K562 (cell line): Measurements from ENCODE around the gene IL20. TPM values are rescaled to one million over a fixed set of nuclear protein-coding genes. Genes with fewer than 3 reads are reported as not detected.

Experiments
- ATAC-seq: fragments of 200-7000 bp; cut with Tn5 transposase; 3 replicates; pipeline ENCODE4 v1.9.1; 2020; ENCODE audit warnings: moderate library complexity
- BruUV-seq: library from RNA; stranded (reverse); fragments of 400-500 nt; replicated peaks from 2 replicates; lab custom pipeline; 2021; lab: Mats Ljungman, UMichigan
- CTCF ChIA-PET: fragments of 300-600 bp; formaldehyde crosslinking; extraction: SDS; loops from one replicate; lab custom pipeline; 2021; ENCODE audit warnings: low intra/inter-chr PET ratio; lab: Yijun Ruan, JAX
- POLR2A ChIA-PET: fragments of 300-600, 350-650 bp; sonication (Branson Sonifier 250); formaldehyde crosslinking; extraction: SDS; loops from one replicate; lab custom pipeline; 2021; ENCODE audit warnings: antibody characterized with exemption, inconsistent platforms; lab: Yijun Ruan, JAX
- DNase-seq, 4 experiments: peaks; one replicate each; pipeline versions ENCODE4 v3.0.0 to v3.0.0-alpha.2; 2011 to 2018; ENCODE audit warnings: low spot score in 3 of 4, mixed read lengths in 3 of 4; ENCODE audit errors: extremely low read depth in 1 of 4
- FAIRE-seq: peaks from 2 replicates; lab custom pipeline; 2011; peaks lifted over from hg19 to GRCh38; lab: Jason Lieb, UNC
- H2AFZ ChIP-seq: 2 replicates; pipeline ENCODE4 v1.6.0; 2011; ENCODE audit warnings: low read depth, low read length, control low read depth, inconsistent platforms
- H3K27ac ChIP-seq: fragments of 200-600 bp; 3 replicates; pipeline ENCODE4 v1.8.0; 2011; ENCODE audit warnings: low read depth, mild to moderate bottlenecking, control low read depth, inconsistent platforms, low read length, moderate library complexity, mixed read lengths; ENCODE audit errors: extremely low read depth
- H3K27me3 ChIP-seq, 2 experiments: fragments of 300-600 bp in 1 of 2; 2 replicates in 1 of 2; 3 replicates in 1 of 2; pipeline versions ENCODE4 v1.6.0 to v1.8.0; 2011; ENCODE audit warnings: inconsistent platforms in 2 of 2, low read length in 2 of 2, mild to moderate bottlenecking in 1 of 2, mixed read lengths in 1 of 2, moderate library complexity in 1 of 2; ENCODE audit not compliant: control insufficient read depth in 2 of 2, insufficient read depth in 2 of 2
- H3K36me3 ChIP-seq: fragments of 300-600 bp; 3 replicates; pipeline ENCODE4 v1.8.0; 2011; ENCODE audit warnings: mild to moderate bottlenecking, low read length, inconsistent platforms; ENCODE audit not compliant: control insufficient read depth, insufficient read depth
- H3K4me1 ChIP-seq, 2 experiments: fragments of 200-600 bp in 1 of 2; replicated peaks in 1 of 2; 2 replicates in 1 of 2; 3 replicates in 1 of 2; pipeline versions ENCODE4 v1.5.1 to v1.8.0; 2011; ENCODE audit warnings: inconsistent platforms in 2 of 2, low read length in 2 of 2, mild to moderate bottlenecking in 1 of 2, mixed read lengths in 1 of 2, moderate library complexity in 1 of 2; ENCODE audit not compliant: control insufficient read depth in 2 of 2, insufficient read depth in 2 of 2
- H3K4me2 ChIP-seq: 2 replicates; pipeline ENCODE4 v1.6.1; 2011; ENCODE audit warnings: low read length, control low read depth, inconsistent platforms, mixed read lengths; ENCODE audit not compliant: insufficient read depth
- H3K4me3 ChIP-seq: fragments of 200-600 bp; sonication (generic), shearing (Covaris generic); 2 replicates; pipeline ENCODE4 v1.5.1; 2016; ENCODE audit warnings: control low read depth, inconsistent platforms
- H3K79me2 ChIP-seq: fragments of 200-600 bp; 3 replicates; pipeline ENCODE4 v1.8.0; 2011; ENCODE audit warnings: low read length, inconsistent platforms; ENCODE audit not compliant: control insufficient read depth, insufficient read depth
- H3K9ac ChIP-seq, 2 experiments: 2 replicates each; pipeline versions ENCODE4 v1.6.0 to v1.6.1; 2011; ENCODE audit warnings: low read depth in 2 of 2, low read length in 2 of 2, control low read depth in 1 of 2, inconsistent platforms in 1 of 2, mild to moderate bottlenecking in 1 of 2, mixed read lengths in 1 of 2; ENCODE audit not compliant: insufficient read depth in 1 of 2
- H3K9me1 ChIP-seq: one replicate; pipeline ENCODE4 v1.6.0; 2011; ENCODE audit warnings: inconsistent platforms, mild to moderate bottlenecking, low read length, moderate library complexity; ENCODE audit not compliant: control insufficient read depth, insufficient read depth
- H3K9me3 ChIP-seq: replicated peaks from 2 replicates; pipeline ENCODE4 v1.5.1; 2011; ENCODE audit warnings: low read depth, low read length, inconsistent platforms; ENCODE audit not compliant: control insufficient read depth, insufficient read depth
- H4K20me1 ChIP-seq: replicated peaks from 2 replicates; pipeline ENCODE4 v1.6.1; 2011; ENCODE audit warnings: low read length, inconsistent platforms, mixed read lengths; ENCODE audit not compliant: control insufficient read depth, insufficient read depth
- C11orf30 ChIP-seq: fragments of 450-650 bp; IDR thresholded peaks from 2 replicates; pipeline ENCODE4 v1.6.1; 2016; ENCODE audit warnings: low read depth, mild to moderate bottlenecking
- HMBOX1 ChIP-seq: sonication (generic); IDR thresholded peaks from 2 replicates; pipeline ENCODE4 v1.6.1; 2016
- ILF3 ChIP-seq: fragments of 450-650 bp; IDR thresholded peaks from 2 replicates; pipeline ENCODE4 v1.6.1; 2018; ENCODE audit warnings: antibody characterized with exemption, mild to moderate bottlenecking, moderate library complexity, borderline replicate concordance
- JUND ChIP-seq, 2 experiments: IDR thresholded peaks; 2 replicates in 1 of 2; 3 replicates in 1 of 2; pipeline ENCODE4 v1.6.1; 2011; ENCODE audit warnings: borderline replicate concordance in 2 of 2, low read depth in 2 of 2, low read length in 2 of 2, improper control_type of control experiment in 1 of 2, missing biosample characterization in 1 of 2, missing genetic modification characterization in 1 of 2, missing genetic modification reagents in 1 of 2
- MAFG ChIP-seq: fragments of 450-650 bp; conservative IDR thresholded peaks from 2 replicates; pipeline ENCODE4 v1.6.1; 2016; ENCODE audit warnings: missing genetic modification characterization, missing compliant biosample characterization
- PCBP2 ChIP-seq: fragments of 200-400 bp; formaldehyde crosslinking; IDR thresholded peaks from 2 replicates; pipeline ENCODE4 v1.6.1; 2018; ENCODE audit warnings: low read length, low read depth, mild to moderate bottlenecking, moderate library complexity; ENCODE audit not compliant: poor library complexity, severe bottlenecking
- SAFB ChIP-seq: fragments of 200-400 bp; formaldehyde crosslinking; IDR thresholded peaks from 2 replicates; pipeline ENCODE4 v1.6.1; 2017; ENCODE audit warnings: low read depth, low read length, borderline replicate concordance
- YY1 ChIP-seq, 3 experiments: IDR thresholded peaks; 2 replicates each; pipeline ENCODE4 v1.6.1; 2011; ENCODE audit warnings: low read length in 2 of 3, mild to moderate bottlenecking in 2 of 3, moderate library complexity in 2 of 3, borderline replicate concordance in 1 of 3, control low read depth in 1 of 3, low read depth in 1 of 3; ENCODE audit not compliant: insufficient read depth in 3 of 3, insufficient replicate concordance in 2 of 3, control insufficient read depth in 1 of 3, insufficient read length in 1 of 3; ENCODE audit errors: extremely low read depth in 1 of 3
- ZNF316 ChIP-seq: fragments of 450-650 bp; IDR thresholded peaks from 2 replicates; pipeline ENCODE4 v1.6.1; 2016
- ZNF561 ChIP-seq: fragments of 450-650 bp; formaldehyde crosslinking; conservative IDR thresholded peaks from 2 replicates; pipeline ENCODE4 v1.4.0; 2020; ENCODE audit warnings: mild to moderate bottlenecking, moderate library complexity
- WGBS: fragments of 100-300 bp; shearing (Covaris generic); methylation state at CpG from one replicate; pipeline ENCODE4 v1.1.6; 2016; ENCODE audit warnings: low coverage, mixed read lengths; ENCODE audit not compliant: insufficient coverage; ENCODE audit errors: missing lambda C conversion rate; 5-methylcytosine and 5-hydroxymethylcytosine counted together
- in situ Hi-C: fragments of 300-500 bp; cut with MboI; formaldehyde crosslinking; loops from 4 replicates; pipeline ENCODE4 v1.15.0; 2018; ENCODE audit warnings: inconsistent platforms, mixed read lengths
- intact Hi-C: fragments of 100-400 bp; cut with micrococcal nuclease; formaldehyde crosslinking; loops from 2 replicates; pipeline ENCODE4 v1.14.2; 2022
- polyA plus RNA-seq, 8 experiments: library from polyadenylated mRNA; depleted of rRNA in 4 of 8; stranded (reverse) in 5 of 8; unstranded in 3 of 8; fragments of >200 nt; fragmentation: Nextera tagmentation in 2 of 8; fragmentation: Illumina TruSeq in 1 of 8; extraction: Ambion mirVana in 2 of 8; extraction: Trizol in 1 of 8; gene quantifications; 2 replicates each; pipeline versions ENCODE4 v1.2.1 to v1.2.3, GENCODE V29; 2011 to 2014; ENCODE audit warnings: inconsistent platforms in 1 of 8, missing spikeins in 1 of 8
- total RNA-seq, 7 experiments: library from RNA; depleted of rRNA in 6 of 7; stranded (reverse); fragments of >200 nt in 6 of 7; fragmentation: Illumina TruSeq in 2 of 7; extraction: Trizol in 2 of 7; gene quantifications; 2 replicates each; pipeline versions ENCODE4 v1.2.1 to v1.2.3, GENCODE V29; 2011 to 2021; ENCODE audit warnings: low replicate concordance in 1 of 7

IL20 gene
- total and polyA plus RNA-seq, 9 of the 15 experiments (the other 6 are each of a cell fraction or from before 2014, with no cell fraction given) = not detected

- TF ChIP-seq HMBOX1 = peak; percentile 21; the same call in 1 of the 2 replicates
- TF ChIP-seq YY1 (IDR thresholded peaks at IDR 0.05; ENCODE audit: borderline replicate concordance in 1 of 3, control insufficient read depth in 1 of 3, extremely low read depth in 1 of 3, insufficient read depth in 3 of 3, insufficient read length in 1 of 3, insufficient replicate concordance in 2 of 3, low read depth in 1 of 3, low read length in 2 of 3) = no peak
- TF ChIP-seq PCBP2 = no peak
- TF ChIP-seq JUND (IDR thresholded peaks at IDR 0.05; ENCODE audit: borderline replicate concordance, low read depth, low read length) = no peak
- no peak for TF ChIP-seq JUND (tag; IDR thresholded peaks at IDR 0.05; ENCODE audit: borderline replicate concordance, low read depth, low read length)
Measured at GRCh38 chr1:206833106-206833680, 32.2 kb upstream of the IL20 start (continued).

GRCh38 chr1:206833801-206834200 is 31.6 kb upstream of the IL20 start:
- no TSS peak for BruUV-seq
- H3K27ac ChIP-seq = no peak overlapping the region
- DNase-seq (no peak), FAIRE-seq (no peak), ATAC-seq (no peak)
- CTCF ChIA-PET = no interaction called here
- H3K4me2 ChIP-seq = no peak overlapping the region
- no peak overlapping the region for H3K9ac ChIP-seq
- intact Hi-C loops = no loop called here
- POLR2A ChIA-PET = interaction anchor here (0.6 to 1.3 kb wide), 3 partner anchors 12 to 45 kb away, joined by 3 to 4 read pairs (median 3); no protein-coding TSS in a partner anchor
- WGBS = 0% methylated on average over 2 of the region's 2 CpGs
- H3K36me3 ChIP-seq = no peaks in the 10 kb centered on the region
- TF ChIP-seq C11orf30 (peak; percentile 46; the same call in 1 of the 2 replicates), ZNF316 (peak; percentile 79; the same call in 1 of the 2 replicates), ILF3 (no peak), MAFG (tag) (peak; percentile 49; the same call in 1 of the 2 replicates), ZNF561 (CRISPR knock-in tag) (no peak), SAFB (no peak)
- H4K20me1 ChIP-seq = no peaks in the 10 kb centered on the region; the same call in none of the 2 replicates
- H3K9me1 ChIP-seq = no peaks in the 10 kb centered on the region
- H3K4me1 ChIP-seq = no peaks in the 10 kb centered on the region; a peak in 1 of 5 replicates
- in situ Hi-C loops = no loop called here
- no peaks in the 10 kb centered on the region for H3K9me3 ChIP-seq
- no peak overlapping the region for H3K4me3 ChIP-seq
- peaks cover 67 to 71% of the 10 kb centered on the region in 2 experiments for H3K27me3 ChIP-seq
- no peak overlapping the region for H2AFZ ChIP-seq
- no peaks in the 10 kb centered on the region for H3K79me2 ChIP-seq
